BE2C (cell line): ENCODE results near the gene TAS2R60.
"Not testable (repeated sequence)": the region's sequence is repeated elsewhere in the genome, so short reads cannot be mapped to it uniquely, and the experiment has no call there.

ENCODE experiments used
- DNase-seq: peaks from one replicate; pipeline ENCODE4 v3.0.0-alpha.2; 2020
- H3K27me3 ChIP-seq: fragments of 250-450 bp; sonication (Bioruptor Pico); 2 replicates; pipeline ENCODE4 v1.5.1; 2020; ENCODE audit warnings: mild to moderate bottlenecking
- H3K36me3 ChIP-seq: fragments of 250-450 bp; sonication (Bioruptor Pico); 2 replicates; pipeline ENCODE4 v1.5.1; 2020; ENCODE audit warnings: mild to moderate bottlenecking
- H3K4me1 ChIP-seq: fragments of 250-450 bp; sonication (Bioruptor Pico); 2 replicates; pipeline ENCODE4 v1.5.1; 2020
- H3K4me3 ChIP-seq: 2 replicates; pipeline ENCODE4 v1.5.1; 2011; ENCODE audit warnings: low read depth, low read length
- H3K9me3 ChIP-seq: fragments of 250-450 bp; sonication (Bioruptor Pico); 2 replicates; pipeline ENCODE4 v1.5.1; 2020
- CTCF ChIP-seq: IDR thresholded peaks from 2 replicates; pipeline ENCODE4 v1.5.1; 2012; ENCODE audit warnings: mild to moderate bottlenecking, low read depth, low read length

The TAS2R60 gene

GRCh38 chr7:143408686-143409561 is 34.3 kb upstream of the TAS2R60 start, which contains the start of gene EPHA1:
TSS of gene EPHA1 (minus strand) at chr7:143408856. CDS start at chr7:143408805, 51 bp downstream.
- Histone ChIP-seq H3K9me3 (no peaks in the 10 kb centered on the region), H3K4me1 (no peaks in the 10 kb centered on the region), H3K4me3 (no peak within 1 kb of the TSS), H3K27me3 (peaks cover 12% of the 10 kb centered on the region), H3K36me3 (no peaks in the 10 kb centered on the region)
- no peak for DNase-seq
- TF ChIP-seq CTCF, result no peak

GRCh38 chr7:143410521-143411004 is 32.7 kb upstream of the TAS2R60 start:
- Histone ChIP-seq H3K36me3 (no peaks in the 10 kb centered on the region), H3K4me1 (no peaks in the 10 kb centered on the region), H3K27me3 (peaks cover 15% of the 10 kb centered on the region), H3K9me3 (no peaks in the 10 kb centered on the region), H3K4me3 (no peak overlapping the region)
- TF ChIP-seq CTCF, result no peak
- no peak for DNase-seq

GRCh38 chr7:143411976-143412708 is 31.1 kb upstream of the TAS2R60 start:
- H3K9me3 ChIP-seq, result no peaks in the 10 kb centered on the region
- DNase-seq, result no peak
- H3K36me3 ChIP-seq, result no peaks in the 10 kb centered on the region
- peaks cover 23% of the 10 kb centered on the region for H3K27me3 ChIP-seq
- no peak overlapping the region for H3K4me3 ChIP-seq
- no peaks in the 10 kb centered on the region for H3K4me1 ChIP-seq
- TF ChIP-seq CTCF, result no peak

- H3K36me3 ChIP-seq, result no peaks in the 10 kb centered on the region
- no peak overlapping the region for H3K4me3 ChIP-seq
- TF ChIP-seq CTCF, result no peak
- no peaks in the 10 kb centered on the region for H3K9me3 ChIP-seq
- DNase-seq, result no peak
- H3K27me3 ChIP-seq, result peaks cover 15% of the 10 kb centered on the region
- H3K4me1 ChIP-seq, result no peaks in the 10 kb centered on the region
Measured at GRCh38 chr7:143413123-143413522, 30.1 kb upstream of the TAS2R60 start.

GRCh38 chr7:143415209-143415608 is 28.0 kb upstream of the TAS2R60 start:
- H3K27me3 ChIP-seq, result peaks cover 13% of the 10 kb centered on the region
- not testable (repeated sequence) for H3K9me3 ChIP-seq, H3K4me1 ChIP-seq, DNase-seq, H3K36me3 ChIP-seq, H3K4me3 ChIP-seq

GRCh38 chr7:143415742-143416397 is 27.4 kb upstream of the TAS2R60 start:
- Histone ChIP-seq H3K27me3 (peaks cover 17% of the 10 kb centered on the region), H3K36me3 (no peaks in the 10 kb centered on the region), H3K4me1 (no peaks in the 10 kb centered on the region), H3K9me3 (no peaks in the 10 kb centered on the region), H3K4me3 (no peak overlapping the region)
- no peak for DNase-seq
- no peak for TF ChIP-seq CTCF
